LNCaP clone FGC (cell line): Measurements from ENCODE around the gene GRK3.

ENCODE experiments used
- DNase-seq: peaks from one replicate; pipeline ENCODE4 v3.0.0-alpha.2; 2011; ENCODE audit warnings: low read depth
- H3K4me3 ChIP-seq: 2 replicates; pipeline ENCODE4 v1.5.1; 2011; ENCODE audit warnings: mild to moderate bottlenecking, low read depth, low read length, control low read depth
- TF ChIP-seq, protein P1 (sequence below): IDR thresholded peaks from 2 replicates; pipeline ENCODE4 v1.5.1; 2012; ENCODE audit warnings: mild to moderate bottlenecking; ENCODE audit not compliant: control insufficient read depth, insufficient read depth; ENCODE audit errors: extremely low read depth

The GRK3 gene

DNA sequence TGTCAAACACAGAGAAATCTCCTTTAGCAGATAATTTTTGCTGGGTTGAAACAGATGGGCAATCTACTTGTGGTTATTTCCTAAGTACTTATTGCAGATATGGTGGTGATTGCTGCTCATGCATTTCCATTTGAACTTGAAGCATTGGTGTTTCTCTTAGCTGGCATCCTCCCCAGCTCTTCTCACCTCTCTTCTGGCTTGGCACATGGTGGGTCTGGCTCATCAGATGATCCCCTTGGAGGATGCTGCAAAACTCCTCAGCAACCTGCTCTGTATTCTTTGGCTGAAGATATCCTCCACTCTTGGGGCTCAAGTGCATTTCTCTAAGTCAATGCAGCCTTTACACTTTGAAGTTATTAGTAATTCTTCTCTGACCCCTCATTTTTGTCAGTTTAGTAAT lies 90.2 kb downstream of the GRK3 start:
- TF ChIP-seq, protein P1, sequence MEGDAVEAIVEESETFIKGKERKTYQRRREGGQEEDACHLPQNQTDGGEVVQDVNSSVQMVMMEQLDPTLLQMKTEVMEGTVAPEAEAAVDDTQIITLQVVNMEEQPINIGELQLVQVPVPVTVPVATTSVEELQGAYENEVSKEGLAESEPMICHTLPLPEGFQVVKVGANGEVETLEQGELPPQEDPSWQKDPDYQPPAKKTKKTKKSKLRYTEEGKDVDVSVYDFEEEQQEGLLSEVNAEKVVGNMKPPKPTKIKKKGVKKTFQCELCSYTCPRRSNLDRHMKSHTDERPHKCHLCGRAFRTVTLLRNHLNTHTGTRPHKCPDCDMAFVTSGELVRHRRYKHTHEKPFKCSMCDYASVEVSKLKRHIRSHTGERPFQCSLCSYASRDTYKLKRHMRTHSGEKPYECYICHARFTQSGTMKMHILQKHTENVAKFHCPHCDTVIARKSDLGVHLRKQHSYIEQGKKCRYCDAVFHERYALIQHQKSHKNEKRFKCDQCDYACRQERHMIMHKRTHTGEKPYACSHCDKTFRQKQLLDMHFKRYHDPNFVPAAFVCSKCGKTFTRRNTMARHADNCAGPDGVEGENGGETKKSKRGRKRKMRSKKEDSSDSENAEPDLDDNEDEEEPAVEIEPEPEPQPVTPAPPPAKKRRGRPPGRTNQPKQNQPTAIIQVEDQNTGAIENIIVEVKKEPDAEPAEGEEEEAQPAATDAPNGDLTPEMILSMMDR, result no peak
- no peak overlapping the region for H3K4me3 ChIP-seq
- no peak for DNase-seq

DNA sequence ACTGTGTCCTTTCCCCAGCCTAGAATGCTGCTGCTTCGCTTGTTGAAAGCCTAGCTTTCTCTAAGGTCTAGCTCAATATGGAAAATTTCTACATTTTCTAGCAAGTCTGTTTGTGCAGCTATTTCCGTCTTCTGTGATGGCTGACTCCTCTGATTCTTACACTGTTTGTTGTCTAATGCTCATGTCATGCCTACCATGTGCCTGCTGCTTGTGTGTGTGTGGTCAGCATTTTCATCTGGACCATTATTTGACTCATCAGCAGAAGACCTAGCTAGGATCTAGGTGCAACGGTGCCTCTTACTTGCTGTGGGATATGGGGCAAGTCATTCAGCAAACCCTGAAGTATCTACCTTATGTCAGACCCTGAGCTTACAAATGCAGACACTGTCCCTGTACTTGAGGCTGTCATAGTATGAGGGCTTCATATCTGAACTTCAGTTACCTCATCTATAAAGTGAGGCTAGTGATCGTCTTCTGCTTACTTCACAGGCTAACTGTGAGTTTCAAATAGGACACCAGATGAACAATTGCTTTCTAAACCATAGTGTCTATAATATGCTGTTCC lies 91.0 kb downstream of the GRK3 start:
- DNase-seq, result no peak
- H3K4me3 ChIP-seq, result no peak overlapping the region
- TF ChIP-seq, protein P1, result no peak

DNA sequence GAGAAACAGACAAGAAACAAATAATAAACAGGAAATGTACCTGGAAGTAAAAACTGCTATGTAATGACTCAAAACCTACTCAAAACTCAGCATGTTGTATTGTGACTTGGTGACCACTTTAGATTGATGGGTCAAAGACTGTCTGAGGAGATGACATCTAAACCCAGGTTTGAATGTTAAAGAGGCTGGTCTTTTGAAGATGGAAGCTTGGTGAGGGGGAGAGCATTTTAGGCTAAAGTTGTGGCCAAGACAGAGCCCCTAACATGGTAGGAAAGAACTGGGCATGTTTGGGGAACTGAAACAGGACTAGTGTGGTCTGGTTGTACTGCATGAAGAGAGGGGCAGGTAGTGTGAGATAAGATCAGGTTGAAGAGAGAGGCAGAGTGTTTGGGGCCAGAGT lies 92.2 kb downstream of the GRK3 start:
- H3K4me3 ChIP-seq, result no peak overlapping the region
- TF ChIP-seq, protein P1, result no peak
- no peak for DNase-seq

DNA sequence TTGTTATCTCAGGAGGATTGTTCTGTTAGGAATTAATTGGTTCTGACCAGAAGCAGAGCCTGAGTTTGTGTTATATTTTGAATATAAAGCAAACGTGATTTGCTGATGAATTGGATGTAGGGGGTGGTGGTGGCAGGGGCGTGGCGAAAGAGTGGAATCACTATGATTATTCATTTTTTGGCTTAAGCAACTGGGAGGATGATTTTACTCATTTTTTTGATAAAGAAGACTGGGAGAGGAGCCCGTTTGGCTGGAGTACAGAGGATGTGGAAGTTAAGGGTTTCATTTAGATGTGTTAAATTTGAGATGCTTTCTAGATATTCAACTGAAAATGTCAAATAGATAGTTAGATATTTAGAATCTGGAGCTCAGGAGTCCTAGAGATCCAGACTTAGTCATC lies 94.2 kb downstream of the GRK3 start:
- DNase-seq, result no peak
- TF ChIP-seq, protein P1, result no peak
- H3K4me3 ChIP-seq, result no peak overlapping the region

DNA sequence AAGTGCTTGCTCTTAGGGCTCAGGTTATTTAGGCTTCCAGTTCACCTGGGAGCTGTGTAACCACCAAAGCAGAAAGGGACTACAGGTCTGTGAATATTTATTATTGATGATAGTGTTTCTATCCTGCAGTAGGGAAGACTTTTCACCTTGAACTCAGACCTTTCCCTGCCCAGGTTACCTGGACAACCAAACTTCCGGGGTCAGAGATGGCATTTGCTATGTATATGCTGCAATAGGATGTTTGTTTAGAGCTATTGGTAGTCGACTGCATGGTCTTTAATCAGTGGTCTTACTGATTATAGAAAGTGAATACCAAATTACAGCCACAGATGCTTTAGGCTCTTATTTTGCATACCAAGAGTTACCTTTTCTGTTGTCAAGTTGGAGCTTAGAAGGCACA lies 94.9 kb downstream of the GRK3 start:
- DNase-seq, result no peak
- TF ChIP-seq, protein P1, result no peak
- no peak overlapping the region for H3K4me3 ChIP-seq

DNA sequence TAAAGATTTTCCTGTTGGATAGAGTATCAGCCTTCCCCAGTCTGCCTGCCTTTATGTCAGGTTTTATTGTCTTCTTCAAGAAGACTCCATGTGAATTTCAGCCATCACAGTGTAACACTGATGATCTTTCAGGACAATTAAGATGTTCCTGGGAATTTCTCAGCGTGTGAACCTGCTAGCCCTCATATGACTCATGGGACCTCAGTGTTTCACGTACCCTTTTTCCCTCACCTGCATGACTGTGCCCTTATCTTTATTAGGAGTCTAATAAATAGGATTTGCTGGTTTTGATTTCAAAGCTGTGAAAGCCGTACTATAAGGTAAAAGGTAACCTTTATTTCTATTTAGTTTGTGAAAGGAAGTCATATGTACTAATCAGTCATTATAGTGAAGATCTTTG lies 95.9 kb downstream of the GRK3 start:
- TF ChIP-seq, protein P1, result no peak
- DNase-seq, result no peak
- H3K4me3 ChIP-seq, result no peak overlapping the region

DNA sequence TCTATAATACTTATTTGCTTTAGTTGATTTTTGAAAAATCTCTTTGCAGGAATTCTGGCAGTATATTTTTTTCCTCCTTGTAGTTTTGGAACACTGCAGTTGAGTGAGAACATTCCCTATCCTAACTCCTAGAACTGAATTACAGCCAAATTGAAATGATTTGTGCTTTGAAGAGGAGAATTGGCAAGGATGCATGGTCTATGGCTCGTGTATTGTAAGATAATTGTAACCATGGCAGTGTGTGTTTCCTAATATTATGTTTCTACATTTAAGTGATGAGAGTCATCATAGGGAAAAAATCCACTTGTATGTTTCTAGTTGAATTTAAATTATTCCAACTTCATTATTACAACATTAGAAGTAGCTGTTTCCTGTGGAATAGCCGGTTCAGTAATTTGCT lies 96.6 kb downstream of the GRK3 start:
- no peak overlapping the region for H3K4me3 ChIP-seq
- TF ChIP-seq, protein P1, result no peak
- DNase-seq, result no peak
